ENCODE measurements around the gene MYO1D. TPM values are rescaled to one million over a fixed set of nuclear protein-coding genes. Genes with fewer than 3 reads are reported as not detected.

MYO1D gene
- total RNA-seq, 1 experiment from 2014 or later, result 1.3 TPM

DNA sequence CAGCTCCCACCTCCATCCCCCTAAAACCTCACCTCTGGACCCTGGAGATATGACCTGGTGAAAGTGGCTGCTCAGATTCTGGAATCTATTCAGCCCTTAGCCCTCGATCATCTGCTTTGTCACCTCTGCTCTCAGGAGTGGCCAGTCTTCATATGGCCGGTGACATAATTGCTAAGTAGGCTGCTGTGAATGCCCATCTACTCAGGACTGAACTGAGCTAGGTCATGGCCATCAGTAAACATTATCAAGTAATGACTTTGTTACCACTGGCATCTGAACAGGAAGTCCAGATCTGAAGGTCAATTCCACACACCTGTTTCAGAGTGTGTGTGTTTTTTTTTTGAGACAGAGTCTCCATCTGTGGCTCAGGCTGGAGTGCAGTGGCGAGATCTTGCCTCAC lies 311.5 kb downstream of the MYO1D start:
- no peaks in the 10 kb centered on the region for H3K9me3 ChIP-seq (ENCODE audit: control insufficient read depth, insufficient read depth, low read depth, low read length)
- no peaks in the 10 kb centered on the region; the same call in 1 of the 2 replicates for H3K4me1 ChIP-seq (ENCODE audit: control insufficient read depth, insufficient read depth, low read length)
- in situ Hi-C loops (cut with HindIII; ENCODE audit: low pct_unique_long_range_greater_than_20kb, low sequenced_read_pairs) (no loop called here), intact Hi-C loops (cut with micrococcal nuclease; ENCODE audit: unreplicated experiment) (no loop called here)
- no peaks in the 10 kb centered on the region for H3K27me3 ChIP-seq (ENCODE audit: control insufficient read depth, insufficient read depth, low read length)
- H3K36me3 ChIP-seq (ENCODE audit: control insufficient read depth, insufficient read depth, low read length), result no peaks in the 10 kb centered on the region
- no TSS peak for BruUV-seq (replicated peaks)
- no peak for TF ChIP-seq POLR2AphosphoS5 (IDR thresholded peaks at IDR 0.05; ENCODE audit: low read depth, low read length)
- no peak for TF ChIP-seq REST (IDR thresholded peaks at IDR 0.05; ENCODE audit: insufficient read depth in 1 of 2, low read depth in 2 of 2, low read length in 1 of 2)
- no peak for TF ChIP-seq SIN3A (IDR thresholded peaks at IDR 0.05; ENCODE audit: borderline replicate concordance, insufficient read depth, low read depth, low read length)
- no peak for TF ChIP-seq TCF7L2 (IDR thresholded peaks at IDR 0.05; ENCODE audit: low read depth, low read length)
- no peak overlapping the region for H3K27ac ChIP-seq (ENCODE audit: low read length)
- no peak for DNase-seq (ENCODE audit: low read depth, low spot score)
- ChIA-PET CTCF (no interaction called here), POLR2A (interaction anchor here (0.8 kb wide), 1 partner anchor 9 kb away, joined by 3 read pairs; no protein-coding TSS in a partner anchor)
- no peak overlapping the region for H3K4me3 ChIP-seq (ENCODE audit: low read depth in 2 of 2, low read length in 2 of 2)
- ATAC-seq, result no peak

GRCh38 chr17:32564325-32564724 lies 312.6 kb downstream of the MYO1D start:
- no peaks in the 10 kb centered on the region for H3K36me3 ChIP-seq (ENCODE audit: control insufficient read depth, insufficient read depth, low read length)
- no peak overlapping the region for H3K27ac ChIP-seq (ENCODE audit: low read length)
- no TSS peak for BruUV-seq (replicated peaks)
- ATAC-seq (no peak), DNase-seq (ENCODE audit: low read depth, low spot score) (no peak)
- intact Hi-C loops (cut with micrococcal nuclease; ENCODE audit: unreplicated experiment) (no loop called here), in situ Hi-C loops (cut with HindIII; ENCODE audit: low pct_unique_long_range_greater_than_20kb, low sequenced_read_pairs) (no loop called here)
- no peaks in the 10 kb centered on the region for H3K9me3 ChIP-seq (ENCODE audit: control insufficient read depth, insufficient read depth, low read depth, low read length)
- no peaks in the 10 kb centered on the region; the same call in 1 of the 2 replicates for H3K4me1 ChIP-seq (ENCODE audit: control insufficient read depth, insufficient read depth, low read length)
- H3K4me3 ChIP-seq (ENCODE audit: low read depth in 2 of 2, low read length in 2 of 2), result no peak overlapping the region
- ChIA-PET CTCF (no interaction called here), POLR2A (interaction anchor here (0.6 kb wide), 1 partner anchor 14 kb away, joined by 3 read pairs; no protein-coding TSS in a partner anchor)
- no peaks in the 10 kb centered on the region for H3K27me3 ChIP-seq (ENCODE audit: control insufficient read depth, insufficient read depth, low read length)
- TF ChIP-seq POLR2AphosphoS5 (IDR thresholded peaks at IDR 0.05; ENCODE audit: low read depth, low read length) (no peak), SIN3A (IDR thresholded peaks at IDR 0.05; ENCODE audit: borderline replicate concordance, insufficient read depth, low read depth, low read length) (no peak), CTCF (IDR thresholded peaks at IDR 0.05) (no peak), TCF7L2 (IDR thresholded peaks at IDR 0.05; ENCODE audit: low read depth, low read length) (no peak), REST (IDR thresholded peaks at IDR 0.05; ENCODE audit: insufficient read depth in 1 of 2, low read depth in 2 of 2, low read length in 1 of 2) (no peak)

All from Panc1 (cell line).